ENCODE results near the gene SDK1.

DNA sequence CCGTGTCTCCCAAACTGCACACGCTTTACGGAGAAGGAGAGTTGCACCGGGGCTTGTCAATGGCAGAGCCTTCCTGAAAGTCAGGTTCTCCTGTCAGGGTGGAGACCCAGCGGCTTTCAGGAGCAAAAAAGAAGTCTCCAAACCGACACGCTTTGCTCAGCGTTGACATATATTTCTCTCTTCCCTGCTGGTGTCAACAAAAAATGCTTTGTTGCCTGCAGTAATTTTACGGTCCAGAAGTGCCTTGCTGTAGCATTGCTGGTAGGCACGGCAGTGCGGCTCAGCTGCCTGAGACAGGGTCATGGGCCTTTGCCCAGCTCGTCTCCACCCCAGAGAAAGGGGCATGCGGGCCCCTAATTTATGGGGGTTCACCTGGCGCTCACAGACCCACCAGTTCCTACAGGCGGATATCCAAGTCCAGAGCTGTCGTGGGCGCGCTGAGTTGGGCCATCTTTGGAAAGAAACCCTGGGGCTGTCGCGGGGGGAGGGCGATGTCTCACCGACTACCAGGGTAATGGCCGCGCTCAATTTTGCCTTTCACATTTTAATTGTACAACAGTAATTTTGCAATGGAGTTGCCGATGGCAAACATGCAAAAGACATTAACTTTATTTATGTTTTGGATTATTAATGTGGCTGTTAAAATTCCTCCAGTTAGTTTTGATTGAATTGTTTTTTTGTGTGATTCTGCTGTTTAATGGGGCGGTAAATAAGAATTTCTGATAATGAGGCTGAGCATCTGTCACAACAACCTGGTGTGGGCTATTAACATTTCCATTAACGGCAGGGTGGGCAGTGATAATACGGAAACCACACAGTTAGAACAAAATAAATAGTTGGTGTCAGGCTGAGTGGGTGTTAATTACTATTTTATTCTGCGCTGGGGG lies 902.8 kb downstream of the SDK1 start:
- TF ChIP-seq, protein P1, sequence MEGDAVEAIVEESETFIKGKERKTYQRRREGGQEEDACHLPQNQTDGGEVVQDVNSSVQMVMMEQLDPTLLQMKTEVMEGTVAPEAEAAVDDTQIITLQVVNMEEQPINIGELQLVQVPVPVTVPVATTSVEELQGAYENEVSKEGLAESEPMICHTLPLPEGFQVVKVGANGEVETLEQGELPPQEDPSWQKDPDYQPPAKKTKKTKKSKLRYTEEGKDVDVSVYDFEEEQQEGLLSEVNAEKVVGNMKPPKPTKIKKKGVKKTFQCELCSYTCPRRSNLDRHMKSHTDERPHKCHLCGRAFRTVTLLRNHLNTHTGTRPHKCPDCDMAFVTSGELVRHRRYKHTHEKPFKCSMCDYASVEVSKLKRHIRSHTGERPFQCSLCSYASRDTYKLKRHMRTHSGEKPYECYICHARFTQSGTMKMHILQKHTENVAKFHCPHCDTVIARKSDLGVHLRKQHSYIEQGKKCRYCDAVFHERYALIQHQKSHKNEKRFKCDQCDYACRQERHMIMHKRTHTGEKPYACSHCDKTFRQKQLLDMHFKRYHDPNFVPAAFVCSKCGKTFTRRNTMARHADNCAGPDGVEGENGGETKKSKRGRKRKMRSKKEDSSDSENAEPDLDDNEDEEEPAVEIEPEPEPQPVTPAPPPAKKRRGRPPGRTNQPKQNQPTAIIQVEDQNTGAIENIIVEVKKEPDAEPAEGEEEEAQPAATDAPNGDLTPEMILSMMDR (IDR thresholded peaks at IDR 0.05) = no peak
- TF ChIP-seq POLR2A (IDR thresholded peaks at IDR 0.05) = no peak

All from body of pancreas (tissue), 4 donors.